Activated B cell treated with CpG ODN at 0.5 μM for 24 hours (primary cell): ENCODE data around the gene CNOT2. TPM values are rescaled to one million over a fixed set of nuclear protein-coding genes. Genes with fewer than 3 reads are reported as not detected.
"Not testable (repeated sequence)": the region's sequence is repeated elsewhere in the genome, so short reads cannot be mapped to it uniquely, and the experiment has no call there.

Experiments
- ATAC-seq: fragments of 200-7000 bp; cut with Tn5 transposase; one replicate; pipeline ENCODE4 v1.10.0; 2021; ENCODE audit warnings: low read depth, mild to moderate bottlenecking, moderate library complexity
- CTCF ChIA-PET: fragments of 350-600 bp; sonication (Branson Sonifier 250); formaldehyde crosslinking; loops from one replicate; lab custom pipeline; 2021; ENCODE audit warnings: antibody characterized with exemption; lab: Charles Lee
- POLR2A ChIA-PET: fragments of 350-600 bp; sonication (Branson Sonifier 250); formaldehyde crosslinking; loops from one replicate; lab custom pipeline; 2021; ENCODE audit warnings: antibody characterized with exemption; lab: Charles Lee
- DNase-seq: peaks from one replicate; pipeline ENCODE4 v3.0.0; 2022
- H3K27ac Mint-ChIP-seq: one replicate; pipeline ENCODE4 v1.8.0; 2020; ENCODE audit warnings: mixed read lengths
- H3K27me3 Mint-ChIP-seq: one replicate; pipeline ENCODE4 v1.8.0; 2021; ENCODE audit warnings: mixed read lengths
- H3K36me3 Mint-ChIP-seq: one replicate; pipeline ENCODE4 v1.8.0; 2021; ENCODE audit warnings: low read depth, mixed read lengths
- H3K4me1 Mint-ChIP-seq: one replicate; pipeline ENCODE4 v1.8.0; 2021; ENCODE audit warnings: mixed read lengths
- H3K4me3 Mint-ChIP-seq: one replicate; pipeline ENCODE4 v1.8.0; 2020; ENCODE audit warnings: mild to moderate bottlenecking, mixed read lengths
- H3K9me3 Mint-ChIP-seq: one replicate; pipeline ENCODE4 v1.8.0; 2020; ENCODE audit warnings: mixed read lengths
- intact Hi-C: fragments of 100-400 bp; cut with micrococcal nuclease; formaldehyde crosslinking; loops from one replicate; pipeline ENCODE4 v1.15.1; 2024
- total RNA-seq: library from RNA; stranded (reverse); gene quantifications from 2 replicates; pipeline ENCODE4 v1.2.3, GENCODE V29; 2022
- TF ChIP-seq, protein P1 (sequence below): fragments of 200-600 bp; IDR thresholded peaks from one replicate; pipeline ENCODE4 v1.8.0; 2022; ENCODE audit warnings: antibody characterized with exemption, mild to moderate bottlenecking

The CNOT2 gene
- total RNA-seq, 1 donor from 2014 or later = 98.1 TPM

DNA sequence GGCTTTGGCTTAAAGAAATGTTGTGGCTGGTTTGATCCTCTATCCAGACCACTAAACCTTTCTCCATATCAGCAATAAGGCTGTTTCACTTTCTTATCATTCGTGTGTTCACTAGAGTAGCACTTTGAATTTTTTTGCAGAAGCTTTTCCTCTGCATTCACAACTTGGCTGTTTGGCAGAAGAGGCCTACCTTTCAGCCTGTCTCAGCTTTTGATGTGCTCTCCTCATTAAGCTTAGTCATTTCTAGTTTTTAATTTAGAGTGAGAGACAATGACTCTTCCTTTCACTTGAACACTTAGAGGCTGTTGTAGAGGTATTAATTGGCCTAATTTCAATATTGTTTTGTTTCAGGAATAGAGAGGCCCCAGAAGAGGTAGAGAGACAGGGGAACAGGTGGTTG, 136.6 kb downstream of the CNOT2 start:
- intact Hi-C loops = no loop called here
- no peak for DNase-seq
- TF ChIP-seq, protein P1, sequence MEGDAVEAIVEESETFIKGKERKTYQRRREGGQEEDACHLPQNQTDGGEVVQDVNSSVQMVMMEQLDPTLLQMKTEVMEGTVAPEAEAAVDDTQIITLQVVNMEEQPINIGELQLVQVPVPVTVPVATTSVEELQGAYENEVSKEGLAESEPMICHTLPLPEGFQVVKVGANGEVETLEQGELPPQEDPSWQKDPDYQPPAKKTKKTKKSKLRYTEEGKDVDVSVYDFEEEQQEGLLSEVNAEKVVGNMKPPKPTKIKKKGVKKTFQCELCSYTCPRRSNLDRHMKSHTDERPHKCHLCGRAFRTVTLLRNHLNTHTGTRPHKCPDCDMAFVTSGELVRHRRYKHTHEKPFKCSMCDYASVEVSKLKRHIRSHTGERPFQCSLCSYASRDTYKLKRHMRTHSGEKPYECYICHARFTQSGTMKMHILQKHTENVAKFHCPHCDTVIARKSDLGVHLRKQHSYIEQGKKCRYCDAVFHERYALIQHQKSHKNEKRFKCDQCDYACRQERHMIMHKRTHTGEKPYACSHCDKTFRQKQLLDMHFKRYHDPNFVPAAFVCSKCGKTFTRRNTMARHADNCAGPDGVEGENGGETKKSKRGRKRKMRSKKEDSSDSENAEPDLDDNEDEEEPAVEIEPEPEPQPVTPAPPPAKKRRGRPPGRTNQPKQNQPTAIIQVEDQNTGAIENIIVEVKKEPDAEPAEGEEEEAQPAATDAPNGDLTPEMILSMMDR = no peak
- H3K36me3 Mint-ChIP-seq = no peaks in the 10 kb centered on the region
- ATAC-seq = no peak
- ChIA-PET POLR2A (no interaction called here), CTCF (no interaction called here)
- no peak overlapping the region for H3K27ac Mint-ChIP-seq
- no peaks in the 10 kb centered on the region for H3K27me3 Mint-ChIP-seq
- peaks cover 3% of the 10 kb centered on the region for H3K9me3 Mint-ChIP-seq
- H3K4me3 Mint-ChIP-seq = no peak overlapping the region
- no peaks in the 10 kb centered on the region for H3K4me1 Mint-ChIP-seq

DNA sequence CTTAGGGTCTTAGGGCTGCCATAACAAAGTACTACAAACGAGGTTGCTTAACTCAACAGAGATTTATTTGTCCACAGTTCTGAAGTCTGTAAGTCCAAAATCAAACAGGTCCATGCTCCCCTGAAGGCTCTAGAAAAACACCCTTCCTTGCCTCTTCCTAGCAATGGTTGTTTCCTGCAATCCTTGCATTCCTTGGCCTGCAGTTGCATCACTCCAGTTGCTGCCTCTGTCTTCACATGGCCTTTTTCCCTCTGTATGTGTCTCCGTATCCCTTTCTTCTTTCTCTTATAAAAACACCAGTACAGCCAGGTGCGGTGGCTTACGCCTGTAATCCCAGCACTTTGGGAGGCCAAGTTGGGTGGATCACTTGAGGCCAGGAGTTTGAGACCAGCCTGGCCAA, 140.3 kb downstream of the CNOT2 start:
- Mint-ChIP-seq H3K4me1 (no peaks in the 10 kb centered on the region), H3K4me3 (no peak overlapping the region), H3K36me3 (no peaks in the 10 kb centered on the region), H3K27ac (no peak overlapping the region), H3K9me3 (peaks cover 3% of the 10 kb centered on the region), H3K27me3 (no peaks in the 10 kb centered on the region)
- DNase-seq (no peak), ATAC-seq (no peak)
- POLR2A ChIA-PET = no interaction called here
- CTCF ChIA-PET = no interaction called here
- intact Hi-C loops = no loop called here
- TF ChIP-seq, protein P1 = no peak

DNA sequence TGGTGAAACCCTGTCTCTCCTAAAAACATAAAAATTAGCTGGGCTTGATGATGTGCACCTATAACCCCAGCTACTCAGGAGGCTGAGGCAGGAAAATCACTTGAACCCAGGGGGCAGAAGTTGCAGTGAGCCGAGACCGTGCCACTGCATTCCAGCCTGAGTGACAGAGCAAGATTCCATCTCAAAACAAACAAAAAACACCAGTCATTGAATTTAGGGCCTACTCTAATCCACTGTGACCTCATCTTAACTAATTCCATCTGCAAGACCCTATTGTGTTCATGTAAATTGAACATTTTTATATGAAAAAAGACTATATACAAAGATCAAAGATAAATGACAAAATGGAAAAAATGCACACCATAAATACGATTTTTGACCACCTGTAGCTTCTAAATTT, 140.7 kb downstream of the CNOT2 start:
- no peak for DNase-seq
- CTCF ChIA-PET = no interaction called here
- Mint-ChIP-seq H3K4me1 (no peaks in the 10 kb centered on the region), H3K36me3 (no peaks in the 10 kb centered on the region), H3K4me3 (no peak overlapping the region), H3K27me3 (no peaks in the 10 kb centered on the region), H3K9me3 (peaks cover 3% of the 10 kb centered on the region), H3K27ac (no peak overlapping the region)
- TF ChIP-seq, protein P1 = no peak
- POLR2A ChIA-PET = no interaction called here
- intact Hi-C loops = no loop called here
- ATAC-seq = no peak

DNA sequence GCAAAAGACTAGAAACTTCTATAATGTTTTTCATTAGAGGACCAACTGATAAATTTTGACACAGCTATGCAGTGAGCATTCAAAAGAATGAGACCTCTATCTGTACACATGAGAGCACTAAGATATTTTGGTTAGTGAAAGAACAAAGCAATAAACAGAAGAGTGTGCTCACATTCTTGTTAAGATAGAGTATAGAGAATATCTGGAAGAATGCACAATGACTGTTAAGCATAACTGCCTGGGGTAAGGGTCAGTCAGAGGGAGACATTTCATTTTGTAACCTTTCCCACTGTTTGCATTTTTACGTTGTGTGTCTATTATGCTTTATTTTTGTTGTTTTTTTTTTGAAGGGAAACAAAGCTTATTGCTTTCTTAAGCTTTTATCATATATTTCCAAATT, 143.5 kb downstream of the CNOT2 start:
- no peak for ATAC-seq
- intact Hi-C loops = no loop called here
- TF ChIP-seq, protein P1 = no peak
- no peaks in the 10 kb centered on the region for H3K4me1 Mint-ChIP-seq
- no peak overlapping the region for H3K27ac Mint-ChIP-seq
- H3K27me3 Mint-ChIP-seq = no peaks in the 10 kb centered on the region
- ChIA-PET CTCF (no interaction called here), POLR2A (no interaction called here)
- DNase-seq = no peak
- peaks cover 6% of the 10 kb centered on the region for H3K9me3 Mint-ChIP-seq
- no peak overlapping the region for H3K4me3 Mint-ChIP-seq
- peaks cover 5% of the 10 kb centered on the region for H3K36me3 Mint-ChIP-seq

DNA sequence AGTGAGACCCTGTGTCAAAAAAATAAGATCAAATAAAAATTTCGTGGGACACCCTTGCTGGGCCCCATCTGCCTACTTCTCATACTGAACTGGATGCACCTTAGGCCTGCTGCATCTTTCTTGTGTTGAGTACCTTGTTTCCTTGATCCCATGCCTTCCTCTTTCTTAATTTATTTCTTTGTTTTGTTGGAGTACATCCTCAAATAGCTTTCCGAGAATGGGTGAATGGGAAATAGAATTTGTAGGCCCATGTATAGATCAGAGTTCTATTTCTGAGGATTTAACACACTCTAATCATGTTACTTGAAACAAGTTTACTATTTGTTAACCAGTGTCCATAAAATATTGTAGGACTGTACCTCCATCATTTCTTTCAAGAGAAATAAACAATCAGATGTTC, 146.4 kb downstream of the CNOT2 start:
- DNase-seq (no peak), ATAC-seq (no peak)
- ChIA-PET CTCF (no interaction called here), POLR2A (no interaction called here)
- H3K4me1 Mint-ChIP-seq = no peaks in the 10 kb centered on the region
- intact Hi-C loops = no loop called here
- peaks cover 6% of the 10 kb centered on the region for H3K9me3 Mint-ChIP-seq
- H3K36me3 Mint-ChIP-seq = peaks cover 5% of the 10 kb centered on the region
- no peaks in the 10 kb centered on the region for H3K27me3 Mint-ChIP-seq
- TF ChIP-seq, protein P1 = no peak
- no peak overlapping the region for H3K27ac Mint-ChIP-seq
- no peak overlapping the region for H3K4me3 Mint-ChIP-seq

DNA sequence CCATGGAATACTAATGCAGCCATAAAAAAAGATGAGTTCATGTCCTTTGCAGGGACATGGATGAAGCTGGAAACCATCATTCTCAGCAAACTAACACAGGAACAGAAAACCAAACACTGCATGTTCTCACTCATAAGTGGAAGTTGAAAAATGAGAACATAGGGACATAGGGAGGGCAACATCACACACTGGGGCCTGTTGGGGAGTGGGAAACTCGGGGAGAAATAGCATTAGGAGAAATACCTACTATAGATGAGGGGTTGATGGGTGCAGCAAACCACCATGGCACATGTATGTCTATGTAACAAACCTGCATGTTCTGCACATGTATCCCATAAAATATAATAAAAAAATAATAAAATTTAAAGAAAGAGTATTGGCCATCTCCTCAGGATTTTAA, 149.4 kb downstream of the CNOT2 start:
- H3K9me3 Mint-ChIP-seq, H3K4me3 Mint-ChIP-seq, intact Hi-C loops, H3K4me1 Mint-ChIP-seq, H3K27me3 Mint-ChIP-seq, DNase-seq, ATAC-seq, POLR2A ChIA-PET, CTCF ChIA-PET, H3K36me3 Mint-ChIP-seq, H3K27ac Mint-ChIP-seq: not testable (repeated sequence)
